Measurements from ENCODE around the gene CILP2. TPM values are rescaled to one million over a fixed set of nuclear protein-coding genes. Genes with fewer than 3 reads are reported as not detected.

CILP2 gene
- total RNA-seq, 1 donor from 2014 or later: 1.0 TPM

DNA sequence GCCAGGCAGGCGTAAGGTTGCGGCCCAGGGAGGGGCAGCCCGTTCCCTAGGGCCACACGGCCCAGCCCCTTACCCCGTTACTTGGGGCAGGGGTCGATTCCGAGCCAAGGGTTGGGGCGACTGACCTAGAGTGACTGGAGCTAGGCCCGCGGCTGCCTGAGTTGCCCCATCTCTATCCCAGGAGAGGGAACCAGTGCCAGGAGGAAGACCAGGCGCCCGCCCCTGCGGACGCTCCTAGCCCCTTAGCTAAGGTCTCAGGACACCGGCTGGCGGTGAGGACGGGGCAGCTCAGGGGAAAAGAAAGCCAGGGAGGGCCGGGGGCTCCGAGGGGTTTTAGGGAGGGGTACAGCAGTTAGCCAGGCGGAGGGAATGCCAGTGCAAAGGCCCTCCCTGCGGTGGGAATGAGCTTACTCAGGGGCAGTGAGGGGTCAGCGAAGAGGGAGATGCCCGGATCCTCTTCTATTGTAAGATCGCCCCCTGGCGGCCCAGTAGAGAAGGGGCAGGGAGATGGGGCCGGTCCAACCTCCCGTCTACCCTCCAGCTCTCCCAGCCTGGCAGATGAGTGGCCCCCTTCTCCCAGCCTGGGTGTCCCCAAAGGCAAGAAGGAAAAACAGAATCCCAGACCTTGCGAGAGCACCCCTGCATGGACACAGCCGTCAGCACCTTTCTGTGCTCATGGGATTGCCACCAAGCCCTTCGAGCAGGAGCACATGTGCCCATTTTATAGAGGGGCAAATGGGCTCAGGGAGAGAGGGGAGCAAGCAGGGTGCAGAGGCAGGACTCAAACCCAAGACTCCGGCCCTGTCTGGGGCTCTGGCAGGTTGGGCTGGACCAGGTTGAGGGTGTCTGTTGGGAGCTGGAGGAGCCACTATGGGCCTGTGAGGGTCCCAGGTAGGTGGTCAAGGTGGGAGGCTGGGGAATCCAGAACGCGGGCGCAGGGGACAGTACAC lies 16.3 kb downstream of the CILP2 start:
- H3K36me3 Mint-ChIP-seq: peaks cover 4% of the 10 kb centered on the region
- no peaks in the 10 kb centered on the region for H3K4me1 ChIP-seq
- peaks cover 11% of the 10 kb centered on the region for H3K27me3 Mint-ChIP-seq (ENCODE audit: insufficient read depth, low read depth)
- H3K9ac ChIP-seq: no peak overlapping the region
- no peaks in the 10 kb centered on the region for H3K27me3 ChIP-seq
- no peak overlapping the region for H3K27ac Mint-ChIP-seq
- peak overlapping the region; percentile 64 for H2AFZ ChIP-seq (replicated peaks)
- H3K4me2 ChIP-seq: no peak overlapping the region
- no peaks in the 10 kb centered on the region for H4K20me1 ChIP-seq (ENCODE audit: low read depth)
- DNase-seq (ENCODE audit: low spot score): peak; percentile 85
- peaks cover 4% of the 10 kb centered on the region for H3K4me1 Mint-ChIP-seq
- H3K9me3 ChIP-seq (ENCODE audit: low read depth): no peaks in the 10 kb centered on the region
- H3F3A ChIP-seq (ENCODE audit: low read depth): peaks cover 12% of the 10 kb centered on the region
- no peak overlapping the region for H3K4me3 Mint-ChIP-seq
- H3K79me2 ChIP-seq (ENCODE audit: low read depth): no peaks in the 10 kb centered on the region
- H3K4me3 ChIP-seq: no peak overlapping the region
- H3K27ac ChIP-seq: no peak overlapping the region
- TF ChIP-seq EZH2 (IDR thresholded peaks at IDR 0.05): no peak
- no peak for TF ChIP-seq EZH2phosphoT487 (IDR thresholded peaks at IDR 0.05)
- TF ChIP-seq, protein P1, sequence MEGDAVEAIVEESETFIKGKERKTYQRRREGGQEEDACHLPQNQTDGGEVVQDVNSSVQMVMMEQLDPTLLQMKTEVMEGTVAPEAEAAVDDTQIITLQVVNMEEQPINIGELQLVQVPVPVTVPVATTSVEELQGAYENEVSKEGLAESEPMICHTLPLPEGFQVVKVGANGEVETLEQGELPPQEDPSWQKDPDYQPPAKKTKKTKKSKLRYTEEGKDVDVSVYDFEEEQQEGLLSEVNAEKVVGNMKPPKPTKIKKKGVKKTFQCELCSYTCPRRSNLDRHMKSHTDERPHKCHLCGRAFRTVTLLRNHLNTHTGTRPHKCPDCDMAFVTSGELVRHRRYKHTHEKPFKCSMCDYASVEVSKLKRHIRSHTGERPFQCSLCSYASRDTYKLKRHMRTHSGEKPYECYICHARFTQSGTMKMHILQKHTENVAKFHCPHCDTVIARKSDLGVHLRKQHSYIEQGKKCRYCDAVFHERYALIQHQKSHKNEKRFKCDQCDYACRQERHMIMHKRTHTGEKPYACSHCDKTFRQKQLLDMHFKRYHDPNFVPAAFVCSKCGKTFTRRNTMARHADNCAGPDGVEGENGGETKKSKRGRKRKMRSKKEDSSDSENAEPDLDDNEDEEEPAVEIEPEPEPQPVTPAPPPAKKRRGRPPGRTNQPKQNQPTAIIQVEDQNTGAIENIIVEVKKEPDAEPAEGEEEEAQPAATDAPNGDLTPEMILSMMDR (IDR thresholded peaks at IDR 0.05): peak; percentile 85
- no peaks in the 10 kb centered on the region for H3K36me3 ChIP-seq
- no peaks in the 10 kb centered on the region for H3K9me3 Mint-ChIP-seq

DNA sequence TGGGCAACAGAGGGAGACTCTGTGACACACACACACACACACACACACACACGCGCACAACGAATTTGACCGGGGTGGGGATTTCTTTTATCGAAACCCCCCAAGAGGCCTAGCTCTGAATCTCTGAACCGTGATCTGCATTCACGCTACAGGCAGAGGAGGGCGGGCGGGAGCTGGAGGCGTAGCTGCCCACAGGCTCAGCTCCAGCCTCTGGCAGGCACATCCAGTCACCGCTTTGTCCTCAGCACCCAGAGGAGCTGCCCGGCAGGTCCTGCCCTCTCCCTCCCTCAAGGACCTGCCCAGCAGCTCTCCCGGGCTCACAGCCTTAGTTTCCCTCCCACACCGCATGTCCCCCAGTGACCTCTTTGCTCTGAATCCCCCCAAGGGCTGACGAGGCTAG lies 20.0 kb downstream of the CILP2 start:
- Histone ChIP-seq H3K4me2 (no peak overlapping the region), H3K4me3 (no peak overlapping the region), H3K27me3 (no peaks in the 10 kb centered on the region), H3K79me2 (ENCODE audit: low read depth) (no peaks in the 10 kb centered on the region), H3K27ac (no peak overlapping the region), H3F3A (ENCODE audit: low read depth) (no peaks in the 10 kb centered on the region), H3K9ac (no peak overlapping the region), H3K9me3 (ENCODE audit: low read depth) (no peaks in the 10 kb centered on the region), H3K36me3 (no peaks in the 10 kb centered on the region), H2AFZ (replicated peaks) (no peak overlapping the region), H3K4me1 (no peaks in the 10 kb centered on the region), H4K20me1 (ENCODE audit: low read depth) (no peaks in the 10 kb centered on the region)
- no peaks in the 10 kb centered on the region for H3K4me1 Mint-ChIP-seq
- H3K27me3 Mint-ChIP-seq (ENCODE audit: insufficient read depth, low read depth): peaks cover 2% of the 10 kb centered on the region
- no peak overlapping the region for H3K27ac Mint-ChIP-seq
- H3K9me3 Mint-ChIP-seq: no peaks in the 10 kb centered on the region
- H3K4me3 Mint-ChIP-seq: no peak overlapping the region
- DNase-seq (ENCODE audit: low spot score): no peak
- H3K36me3 Mint-ChIP-seq: peaks cover 7% of the 10 kb centered on the region
- TF ChIP-seq, protein P1 (IDR thresholded peaks at IDR 0.05): no peak
- no peak for TF ChIP-seq EZH2phosphoT487 (IDR thresholded peaks at IDR 0.05)
- TF ChIP-seq EZH2 (IDR thresholded peaks at IDR 0.05): no peak

DNA sequence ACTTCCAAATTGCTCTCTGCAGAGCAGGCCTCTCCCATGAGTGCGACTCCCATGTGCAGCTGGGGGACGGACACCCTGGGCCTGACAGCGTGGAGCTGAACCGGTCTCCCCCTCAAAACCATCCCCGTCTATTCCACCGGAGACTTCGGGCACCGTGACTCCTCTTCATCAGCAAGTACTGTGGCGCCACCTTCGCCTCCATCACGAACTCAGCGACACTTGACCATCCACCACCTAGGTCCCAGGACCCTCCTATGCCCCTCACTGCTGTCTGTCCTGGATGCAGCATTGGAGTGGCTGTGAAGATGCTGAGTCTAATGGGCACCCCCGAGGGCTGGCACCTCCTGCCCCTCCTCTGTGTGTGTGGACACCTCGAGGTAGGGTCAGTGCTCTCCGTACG lies 20.6 kb downstream of the CILP2 start:
- no peak for DNase-seq (ENCODE audit: low spot score)
- H3F3A ChIP-seq (ENCODE audit: low read depth): no peaks in the 10 kb centered on the region
- H3K4me3 ChIP-seq: no peak overlapping the region
- H3K27me3 ChIP-seq: no peaks in the 10 kb centered on the region
- H3K4me1 ChIP-seq: no peaks in the 10 kb centered on the region
- H3K79me2 ChIP-seq (ENCODE audit: low read depth): no peaks in the 10 kb centered on the region
- TF ChIP-seq EZH2phosphoT487 (IDR thresholded peaks at IDR 0.05): no peak
- TF ChIP-seq, protein P1 (IDR thresholded peaks at IDR 0.05): no peak
- TF ChIP-seq EZH2 (IDR thresholded peaks at IDR 0.05): no peak
- no peaks in the 10 kb centered on the region for H3K36me3 ChIP-seq
- H3K4me3 Mint-ChIP-seq: no peak overlapping the region
- peaks cover 7% of the 10 kb centered on the region for H3K36me3 Mint-ChIP-seq
- H3K27me3 Mint-ChIP-seq (ENCODE audit: insufficient read depth, low read depth): peaks cover 2% of the 10 kb centered on the region
- no peaks in the 10 kb centered on the region for H3K9me3 Mint-ChIP-seq
- no peak overlapping the region for H3K27ac Mint-ChIP-seq
- H4K20me1 ChIP-seq (ENCODE audit: low read depth): no peaks in the 10 kb centered on the region
- no peaks in the 10 kb centered on the region for H3K4me1 Mint-ChIP-seq
- H2AFZ ChIP-seq (replicated peaks): no peak overlapping the region
- H3K27ac ChIP-seq: no peak overlapping the region
- H3K9ac ChIP-seq: no peak overlapping the region
- H3K4me2 ChIP-seq: no peak overlapping the region
- no peaks in the 10 kb centered on the region for H3K9me3 ChIP-seq (ENCODE audit: low read depth)

Measured in neural progenitor cell (in vitro differentiated cells).